GM20431 (cell line): ENCODE results near the gene KIAA0513.
"Not testable (repeated sequence)": the region's sequence is repeated elsewhere in the genome, so short reads cannot be mapped to it uniquely, and the experiment has no call there.

Source experiments
- in situ Hi-C: fragments of 300-500 bp; cut with MseI, MboI; formaldehyde crosslinking; loops from one replicate; pipeline ENCODE4 v1.15.0; 2020; ENCODE audit warnings: low sequenced_read_pairs; ENCODE audit not compliant: unreplicated experiment

KIAA0513 gene

GRCh38 chr16:85046931-85047866 lies 19.6 kb downstream of the KIAA0513 start:
- in situ Hi-C loops = no loop called here

GRCh38 chr16:85047867-85048455 lies 20.4 kb downstream of the KIAA0513 start:
- in situ Hi-C loops = no loop called here

GRCh38 chr16:85048921-85049562 lies 21.4 kb downstream of the KIAA0513 start:
- in situ Hi-C loops = no loop called here

GRCh38 chr16:85049706-85050305 lies 22.2 kb downstream of the KIAA0513 start:
- in situ Hi-C loops = no loop called here

GRCh38 chr16:85051067-85051581 lies 23.5 kb downstream of the KIAA0513 start:
- in situ Hi-C loops = no loop called here

- in situ Hi-C loops = no loop called here
Observed at GRCh38 chr16:85051683-85052082, 24.1 kb downstream of the KIAA0513 start.

- in situ Hi-C loops = no loop called here
Observed at GRCh38 chr16:85052536-85052935, 24.9 kb downstream of the KIAA0513 start.

- in situ Hi-C loops = not testable (repeated sequence)
Observed at GRCh38 chr16:85054321-85054720, 26.7 kb downstream of the KIAA0513 start.

- in situ Hi-C loops = no loop called here
Observed at GRCh38 chr16:85054948-85055492, 27.4 kb downstream of the KIAA0513 start.

- in situ Hi-C loops = no loop called here
Observed at GRCh38 chr16:85055493-85056210, 28.1 kb downstream of the KIAA0513 start.

GRCh38 chr16:85056211-85056748 lies 28.7 kb downstream of the KIAA0513 start:
- in situ Hi-C loops = no loop called here

- in situ Hi-C loops = no loop called here
Observed at GRCh38 chr16:85057212-85057889, 29.8 kb downstream of the KIAA0513 start.

GRCh38 chr16:85057948-85058347 lies 30.4 kb downstream of the KIAA0513 start:
- in situ Hi-C loops = no loop called here

GRCh38 chr16:85058909-85059308 lies 31.3 kb downstream of the KIAA0513 start:
- in situ Hi-C loops = no loop called here

GRCh38 chr16:85061566-85061965 lies 34.0 kb downstream of the KIAA0513 start:
- in situ Hi-C loops = no loop called here

GRCh38 chr16:85062323-85062722 lies 34.7 kb downstream of the KIAA0513 start:
- in situ Hi-C loops = no loop called here

- in situ Hi-C loops = no loop called here
Observed at GRCh38 chr16:85062845-85063244, 35.2 kb downstream of the KIAA0513 start.

GRCh38 chr16:85064186-85064585 lies 36.6 kb downstream of the KIAA0513 start:
- in situ Hi-C loops = no loop called here

- in situ Hi-C loops = no loop called here
Observed at GRCh38 chr16:85065099-85065498, 37.5 kb downstream of the KIAA0513 start.
